K562 (cell line): ENCODE measurements around the gene ACSF3. TPM values are rescaled to one million over a fixed set of nuclear protein-coding genes. Genes with fewer than 3 reads are reported as not detected.

Experiments
- BRCA1 ChIP-seq, 2 experiments: fragments of 450-650 bp in 1 of 2; sonication (generic) in 1 of 2; formaldehyde crosslinking in 1 of 2; IDR thresholded peaks; 2 replicates each; pipeline versions ENCODE4 v1.5.0 to v1.6.1; 2017 to 2020; ENCODE audit warnings: mild to moderate bottlenecking in 1 of 2, missing genetic modification reagents in 1 of 2
- CHD4 ChIP-seq: fragments of 200-600 bp; sonication (generic); IDR thresholded peaks from 3 replicates; pipeline ENCODE4 v1.6.1; 2012; ENCODE audit warnings: low read depth, mild to moderate bottlenecking, mixed read lengths, low read length, inconsistent platforms; ENCODE audit not compliant: insufficient read depth, insufficient replicate concordance, poor library complexity, severe bottlenecking
- CREM ChIP-seq: IDR thresholded peaks from 2 replicates; pipeline ENCODE4 v1.6.1; 2014; ENCODE audit warnings: antibody characterized with exemption, low read depth
- FOXK1 ChIP-seq: sonication (generic); formaldehyde crosslinking; IDR thresholded peaks from 2 replicates; pipeline ENCODE4 v1.8.0; 2022; ENCODE audit warnings: missing genetic modification reagents, mild to moderate bottlenecking, borderline replicate concordance
- GABPB1 ChIP-seq: sonication (generic); formaldehyde crosslinking; IDR thresholded peaks from 2 replicates; pipeline ENCODE4 v1.8.0; 2022; ENCODE audit warnings: mild to moderate bottlenecking, missing genetic modification reagents
- KDM4B ChIP-seq, 2 experiments: fragments of 450-650 bp in 1 of 2; sonication (generic) in 1 of 2; IDR thresholded peaks; 2 replicates each; pipeline ENCODE4 v1.6.1; 2016 to 2017; ENCODE audit warnings: borderline replicate concordance in 2 of 2, antibody characterized with exemption in 1 of 2, low read depth in 1 of 2, mild to moderate bottlenecking in 1 of 2
- NONO ChIP-seq, 2 experiments: fragments of 200-400 bp in 1 of 2; fragments of 450-650 bp in 1 of 2; formaldehyde crosslinking in 1 of 2; IDR thresholded peaks; 2 replicates each; pipeline ENCODE4 v1.6.1; 2017; ENCODE audit warnings: low read depth in 2 of 2, mild to moderate bottlenecking in 2 of 2, moderate library complexity in 2 of 2, low read length in 1 of 2
- ZEB2 ChIP-seq: fragments of 450-650 bp; IDR thresholded peaks from 2 replicates; pipeline ENCODE4 v1.6.1; 2016
- ZKSCAN8 ChIP-seq: fragments of 200-800 bp; sonication (Bioruptor generic); IDR thresholded peaks from 2 replicates; pipeline ENCODE4 v1.6.1; 2016; ENCODE audit warnings: missing genetic modification characterization, missing compliant biosample characterization
- polyA plus RNA-seq, 8 experiments: library from polyadenylated mRNA; depleted of rRNA in 4 of 8; stranded (reverse) in 5 of 8; unstranded in 3 of 8; fragments of >200 nt; fragmentation: Nextera tagmentation in 2 of 8; fragmentation: Illumina TruSeq in 1 of 8; extraction: Ambion mirVana in 2 of 8; extraction: Trizol in 1 of 8; gene quantifications; 2 replicates each; pipeline versions ENCODE4 v1.2.1 to v1.2.3, GENCODE V29; 2011 to 2014; ENCODE audit warnings: inconsistent platforms in 1 of 8, missing spikeins in 1 of 8
- total RNA-seq, 7 experiments: library from RNA; depleted of rRNA in 6 of 7; stranded (reverse); fragments of >200 nt in 6 of 7; fragmentation: Illumina TruSeq in 2 of 7; extraction: Trizol in 2 of 7; gene quantifications; 2 replicates each; pipeline versions ENCODE4 v1.2.1 to v1.2.3, GENCODE V29; 2011 to 2021; ENCODE audit warnings: low replicate concordance in 1 of 7
- TF ChIP-seq, protein P1 (sequence below), 2 experiments: fragments of 250-450 bp in 1 of 2; fragments of 450-650 bp in 1 of 2; sonication (Bioruptor Pico) in 1 of 2; IDR thresholded peaks; 2 replicates each; pipeline versions ENCODE4 v1.6.1 to v1.8.0; 2016 to 2021; ENCODE audit warnings: mild to moderate bottlenecking in 2 of 2, moderate library complexity in 2 of 2, missing compliant biosample characterization in 1 of 2, missing genetic modification characterization in 1 of 2
- TF ChIP-seq, protein P2 (sequence below): fragments of 250-450 bp; sonication (Bioruptor Pico); IDR thresholded peaks from 2 replicates; pipeline ENCODE4 v1.5.0; 2021; ENCODE audit warnings: mild to moderate bottlenecking, moderate library complexity
- TF ChIP-seq, protein P3 (sequence below): sonication (generic); formaldehyde crosslinking; IDR thresholded peaks from 2 replicates; pipeline ENCODE4 v1.8.0; 2022; ENCODE audit warnings: mild to moderate bottlenecking, missing genetic modification reagents, borderline replicate concordance

The ACSF3 gene
- total and polyA plus RNA-seq, 9 of the 15 experiments (the other 6 are each of a cell fraction or from before 2014, with no cell fraction given), result 0.77 to 32.8 (median 14.7) TPM

DNA sequence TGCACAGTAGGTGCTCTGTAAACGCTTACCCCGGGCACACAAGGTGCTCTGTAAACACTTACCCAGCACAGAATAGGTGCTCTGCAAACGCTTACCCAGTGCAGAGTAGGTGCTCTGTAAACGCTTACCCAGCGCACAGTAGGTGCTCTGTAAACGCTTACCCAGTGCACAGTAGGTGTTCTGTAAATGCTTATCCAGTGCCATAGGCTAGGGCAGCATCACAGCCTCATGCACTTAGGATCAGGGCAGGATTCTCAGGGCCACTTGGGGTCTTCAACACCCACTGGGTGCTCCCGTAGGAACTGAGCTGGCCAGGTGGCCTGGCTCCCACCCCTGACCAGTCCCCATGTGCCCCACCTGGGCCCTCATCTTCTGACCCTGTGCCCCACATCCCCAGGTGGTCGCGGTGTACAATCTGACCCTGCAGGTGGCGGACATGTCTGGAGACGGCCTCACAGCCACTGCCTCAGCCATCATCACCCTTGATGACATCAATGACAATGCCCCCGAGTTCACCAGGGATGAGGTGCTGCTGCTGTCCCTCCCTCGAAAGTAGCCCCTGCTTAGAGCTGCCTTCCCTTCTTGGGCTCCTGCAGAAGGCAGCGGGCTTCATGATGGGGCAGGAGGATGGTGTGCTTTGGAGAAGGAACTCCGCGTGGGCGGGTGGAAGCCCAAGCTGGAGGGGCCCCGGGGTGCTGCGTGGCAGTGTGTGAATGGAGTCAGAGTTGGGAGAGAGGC, 93.5 kb downstream of the ACSF3 start (continued):
- TF ChIP-seq KDM4B (IDR thresholded peaks at IDR 0.05; ENCODE audit: borderline replicate concordance in 2 of 2, low read depth in 1 of 2), result no peak
- TF ChIP-seq CHD4, result peak; percentile 82
- no peak for TF ChIP-seq BRCA1 (IDR thresholded peaks at IDR 0.05)
- no peak for TF ChIP-seq BRCA1 (CRISPR knock-in tag; IDR thresholded peaks at IDR 0.05)
- TF ChIP-seq, protein P1, sequence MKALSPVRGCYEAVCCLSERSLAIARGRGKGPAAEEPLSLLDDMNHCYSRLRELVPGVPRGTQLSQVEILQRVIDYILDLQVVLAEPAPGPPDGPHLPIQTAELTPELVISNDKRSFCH (CRISPR knock-in tag; IDR thresholded peaks at IDR 0.05), result no peak
- TF ChIP-seq, protein P1 (tag; IDR thresholded peaks at IDR 0.05), result no peak
- TF ChIP-seq, protein P2, sequence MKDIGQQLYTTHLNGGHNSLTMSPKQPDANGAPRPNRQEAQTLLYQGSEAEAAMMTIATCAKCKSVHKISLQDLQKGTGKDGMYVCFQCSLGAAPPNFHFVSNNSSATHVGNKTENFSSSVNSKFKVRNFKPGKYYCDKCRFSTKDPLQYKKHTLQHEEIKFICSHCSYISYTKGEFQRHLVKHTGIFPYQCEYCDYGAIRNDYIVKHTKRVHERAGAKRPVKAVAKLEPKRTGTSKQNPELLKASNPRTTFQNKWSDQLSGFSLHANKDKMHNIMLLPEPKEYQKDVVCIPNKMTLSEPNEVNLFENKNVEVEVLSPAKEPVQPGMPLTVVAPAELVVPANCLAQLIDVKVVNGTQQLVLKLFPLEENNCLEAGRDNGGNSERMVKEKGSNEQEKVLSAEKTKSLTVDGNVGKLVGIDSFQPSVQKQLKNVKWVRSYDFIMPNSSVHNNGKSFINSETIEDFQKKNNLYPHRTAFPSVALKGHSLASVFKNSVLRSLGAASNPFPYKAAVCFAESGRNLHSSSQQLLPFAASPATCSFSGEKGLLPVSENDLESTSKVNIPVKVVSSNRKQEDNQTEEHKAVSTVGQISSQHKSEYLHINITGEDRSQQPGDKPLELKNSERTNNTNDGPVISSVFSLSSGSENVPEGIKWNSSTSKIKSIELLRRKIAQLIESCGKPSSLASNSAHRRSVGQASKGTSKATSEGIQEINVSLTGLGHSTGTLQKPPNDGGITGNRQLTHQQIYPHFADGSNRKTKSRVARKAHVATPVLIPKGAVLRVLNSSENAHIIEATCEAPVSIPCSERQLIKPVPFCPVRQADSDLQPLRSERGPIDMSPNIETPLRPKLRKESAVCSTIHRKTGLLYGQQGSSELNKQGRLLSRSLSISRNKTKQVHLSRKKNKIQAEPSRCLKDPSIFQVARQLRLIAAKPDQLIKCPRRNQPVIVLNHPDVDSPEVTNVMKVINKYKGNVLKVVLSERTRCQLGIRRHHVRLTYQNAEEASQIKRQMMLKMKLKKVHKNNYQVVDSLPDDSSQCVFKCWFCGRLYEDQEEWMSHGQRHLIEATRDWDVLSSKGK, result no peak
- TF ChIP-seq ZKSCAN8 (CRISPR knock-in tag), result peak; percentile 45; the same call in 1 of the 2 replicates
- TF ChIP-seq ZEB2, result peak; percentile 16; the same call in 1 of the 2 replicates
- TF ChIP-seq, protein P3, sequence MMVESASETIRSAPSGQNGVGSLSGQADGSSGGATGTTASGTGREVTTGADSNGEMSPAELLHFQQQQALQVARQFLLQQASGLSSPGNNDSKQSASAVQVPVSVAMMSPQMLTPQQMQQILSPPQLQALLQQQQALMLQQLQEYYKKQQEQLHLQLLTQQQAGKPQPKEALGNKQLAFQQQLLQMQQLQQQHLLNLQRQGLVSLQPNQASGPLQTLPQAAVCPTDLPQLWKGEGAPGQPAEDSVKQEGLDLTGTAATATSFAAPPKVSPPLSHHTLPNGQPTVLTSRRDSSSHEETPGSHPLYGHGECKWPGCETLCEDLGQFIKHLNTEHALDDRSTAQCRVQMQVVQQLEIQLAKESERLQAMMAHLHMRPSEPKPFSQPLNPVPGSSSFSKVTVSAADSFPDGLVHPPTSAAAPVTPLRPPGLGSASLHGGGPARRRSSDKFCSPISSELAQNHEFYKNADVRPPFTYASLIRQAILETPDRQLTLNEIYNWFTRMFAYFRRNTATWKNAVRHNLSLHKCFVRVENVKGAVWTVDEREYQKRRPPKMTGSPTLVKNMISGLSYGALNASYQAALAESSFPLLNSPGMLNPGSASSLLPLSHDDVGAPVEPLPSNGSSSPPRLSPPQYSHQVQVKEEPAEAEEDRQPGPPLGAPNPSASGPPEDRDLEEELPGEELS (CRISPR knock-in tag), result peak; percentile 65; the same call in 1 of the 2 replicates
- no peak for TF ChIP-seq GABPB1 (CRISPR knock-in tag)
- TF ChIP-seq CREM, result 0 out of 2 replicates have a peak, but pooled peaks have one; percentile 6
- no peak for TF ChIP-seq NONO (IDR thresholded peaks at IDR 0.05; ENCODE audit: low read depth in 2 of 2, low read length in 1 of 2)
- TF ChIP-seq FOXK1 (CRISPR knock-in tag), result no peak; the same call in 1 of the 2 replicates
